ENCODE results near the gene WFDC6. TPM values are rescaled to one million over a fixed set of nuclear protein-coding genes. Genes with fewer than 3 reads are reported as not detected.

The WFDC6 gene
- total and polyA plus RNA-seq, 2 donors, result not detected

Small RNA genes lying within 50 kb of the gene (small RNA-seq; reads per million reads assigned to genes)
- gene AL031663.1 (not detected), gene HSPD1P21 (not detected), gene RNA5SP485 (not detected)

Other genes with a start within 250 kb of the WFDC6 start
- not detected for gene RBPJL, start 232.6 kb downstream of the WFDC6 start, total RNA-seq
- gene RBPJL, start 232.6 kb downstream of the WFDC6 start, polyA plus RNA-seq, result not detected
- gene MATN4, start 231.2 kb downstream of the WFDC6 start, total RNA-seq, result 1.5 TPM
- gene MATN4, start 231.2 kb downstream of the WFDC6 start, polyA plus RNA-seq, result 0.58 TPM
- 28.9 TPM for gene SDC4, start 191.1 kb downstream of the WFDC6 start, total RNA-seq
- 110 TPM for gene SDC4, start 191.1 kb downstream of the WFDC6 start, polyA plus RNA-seq
- 19.5 TPM for gene SYS1, start 176.3 kb downstream of the WFDC6 start, total RNA-seq
- gene SYS1, start 176.3 kb downstream of the WFDC6 start, polyA plus RNA-seq, result 39.4 TPM
- 0.69 TPM for gene TP53TG5, start 161.2 kb downstream of the WFDC6 start, total RNA-seq
- 0.96 TPM for gene TP53TG5, start 161.2 kb downstream of the WFDC6 start, polyA plus RNA-seq
- gene DBNDD2, start 131.2 kb downstream of the WFDC6 start, total RNA-seq, result 15.5 TPM
- gene DBNDD2, start 131.2 kb downstream of the WFDC6 start, polyA plus RNA-seq, result 194 TPM
- 30.5 TPM for gene PIGT, start 123.3 kb downstream of the WFDC6 start, total RNA-seq
- 121 TPM for gene PIGT, start 123.3 kb downstream of the WFDC6 start, polyA plus RNA-seq
- gene WFDC2, start 69.7 kb downstream of the WFDC6 start, total RNA-seq, result not detected
- 430 TPM for gene WFDC2, start 69.7 kb downstream of the WFDC6 start, polyA plus RNA-seq
- gene SPINT3, start 23.9 kb downstream of the WFDC6 start, total RNA-seq, result not detected
- not detected for gene SPINT3, start 23.9 kb downstream of the WFDC6 start, polyA plus RNA-seq
- not detected for gene EPPIN, start 7.9 kb upstream of the WFDC6 start, total RNA-seq
- not detected for gene EPPIN, start 7.9 kb upstream of the WFDC6 start, polyA plus RNA-seq
- not detected for gene WFDC8, start 39.8 kb upstream of the WFDC6 start, total RNA-seq
- gene WFDC8, start 39.8 kb upstream of the WFDC6 start, polyA plus RNA-seq, result not detected
- not detected for gene WFDC10A, start 90.3 kb upstream of the WFDC6 start, total RNA-seq
- gene WFDC10A, start 90.3 kb upstream of the WFDC6 start, polyA plus RNA-seq, result not detected
- gene WFDC9, start 91.8 kb upstream of the WFDC6 start, total RNA-seq, result not detected
- not detected for gene WFDC9, start 91.8 kb upstream of the WFDC6 start, polyA plus RNA-seq
- not detected for gene WFDC11, start 130.8 kb upstream of the WFDC6 start, total RNA-seq
- not detected for gene WFDC11, start 130.8 kb upstream of the WFDC6 start, polyA plus RNA-seq
- gene WFDC13, start 162.6 kb upstream of the WFDC6 start, total RNA-seq, result 0.37 TPM
- 0.14 TPM for gene WFDC13, start 162.6 kb upstream of the WFDC6 start, polyA plus RNA-seq
- not detected for gene WFDC10B, start 165.5 kb upstream of the WFDC6 start, total RNA-seq
- gene WFDC10B, start 165.5 kb upstream of the WFDC6 start, polyA plus RNA-seq, result 6.9 TPM
- gene SPINT4, start 182.9 kb upstream of the WFDC6 start, total RNA-seq, result not detected
- gene SPINT4, start 182.9 kb upstream of the WFDC6 start, polyA plus RNA-seq, result not detected

All from urinary bladder (tissue), 2 donors.